ENCODE measurements around the gene SPCS3.

Gene SPCS3

DNA sequence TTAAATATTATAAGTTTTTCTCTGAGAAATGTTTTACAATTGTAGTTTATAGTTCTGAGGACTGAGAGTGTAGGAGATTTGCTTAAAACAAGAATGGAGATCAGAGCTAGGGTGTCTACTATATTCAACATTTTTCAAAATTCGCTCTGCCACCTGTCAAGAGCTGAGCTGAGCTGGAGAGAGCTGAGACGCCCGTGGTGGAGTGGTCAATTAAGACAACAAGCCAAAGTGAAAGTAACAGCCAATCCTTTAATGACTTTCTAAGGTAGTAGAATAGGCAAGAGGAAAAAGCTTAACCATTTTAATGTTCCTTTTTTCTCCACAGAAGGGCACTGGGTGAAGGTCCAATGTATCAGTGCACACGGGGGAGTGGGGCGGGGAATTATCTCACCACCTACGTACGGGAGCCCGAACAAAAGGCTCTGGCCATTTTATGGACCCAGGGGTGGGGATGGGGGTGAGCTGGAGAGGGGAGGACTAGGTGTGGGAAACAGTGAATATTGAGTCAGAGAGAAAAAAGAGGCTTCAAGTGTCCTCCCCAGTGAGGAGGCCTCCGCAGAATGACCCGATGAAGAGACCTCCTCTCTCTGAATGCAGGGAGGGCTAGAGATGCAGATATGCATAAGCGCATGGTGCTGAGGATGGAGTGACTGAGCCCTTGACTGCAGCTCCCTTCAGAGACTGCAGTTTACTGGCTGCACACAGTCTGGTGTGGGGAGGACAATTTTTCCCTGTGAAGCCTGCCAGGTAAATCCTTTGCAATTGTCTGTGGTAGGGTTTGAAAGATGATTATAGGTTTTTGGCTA, 60.8 kb downstream of the SPCS3 start:
- Histone ChIP-seq H3K79me2 (ENCODE audit: insufficient read depth, low read length) (no peaks in the 10 kb centered on the region), H3K36me3 (ENCODE audit: insufficient read depth, low read length) (no peaks in the 10 kb centered on the region), H3K27me3 (ENCODE audit: insufficient read depth, low read length, poor library complexity) (no peaks in the 10 kb centered on the region), H3K27ac (ENCODE audit: low read length) (no peak overlapping the region), H3K4me3 (ENCODE audit: low read depth in 1 of 2, low read length in 2 of 2) (no peak overlapping the region), H4K20me1 (ENCODE audit: insufficient read depth, low read length) (no peaks in the 10 kb centered on the region), H3K4me2 (ENCODE audit: insufficient read depth, low read length) (no peak overlapping the region), H3K9ac (ENCODE audit: low read depth, low read length) (no peak overlapping the region), H3K9me3 (ENCODE audit: insufficient read depth, low read length, severe bottlenecking) (no peaks in the 10 kb centered on the region), H2AFZ (ENCODE audit: low read depth, low read length) (no peak overlapping the region), H3K4me1 (ENCODE audit: insufficient read depth, low read length) (no peaks in the 10 kb centered on the region)
- TF ChIP-seq, protein P1, sequence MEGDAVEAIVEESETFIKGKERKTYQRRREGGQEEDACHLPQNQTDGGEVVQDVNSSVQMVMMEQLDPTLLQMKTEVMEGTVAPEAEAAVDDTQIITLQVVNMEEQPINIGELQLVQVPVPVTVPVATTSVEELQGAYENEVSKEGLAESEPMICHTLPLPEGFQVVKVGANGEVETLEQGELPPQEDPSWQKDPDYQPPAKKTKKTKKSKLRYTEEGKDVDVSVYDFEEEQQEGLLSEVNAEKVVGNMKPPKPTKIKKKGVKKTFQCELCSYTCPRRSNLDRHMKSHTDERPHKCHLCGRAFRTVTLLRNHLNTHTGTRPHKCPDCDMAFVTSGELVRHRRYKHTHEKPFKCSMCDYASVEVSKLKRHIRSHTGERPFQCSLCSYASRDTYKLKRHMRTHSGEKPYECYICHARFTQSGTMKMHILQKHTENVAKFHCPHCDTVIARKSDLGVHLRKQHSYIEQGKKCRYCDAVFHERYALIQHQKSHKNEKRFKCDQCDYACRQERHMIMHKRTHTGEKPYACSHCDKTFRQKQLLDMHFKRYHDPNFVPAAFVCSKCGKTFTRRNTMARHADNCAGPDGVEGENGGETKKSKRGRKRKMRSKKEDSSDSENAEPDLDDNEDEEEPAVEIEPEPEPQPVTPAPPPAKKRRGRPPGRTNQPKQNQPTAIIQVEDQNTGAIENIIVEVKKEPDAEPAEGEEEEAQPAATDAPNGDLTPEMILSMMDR (IDR thresholded peaks at IDR 0.05; ENCODE audit: borderline replicate concordance, extremely low read depth, low read length, poor library complexity, severe bottlenecking) = no peak
- no peak for TF ChIP-seq EZH2 (IDR thresholded peaks at IDR 0.05; ENCODE audit: borderline replicate concordance, low read depth, low read length, severe bottlenecking)
- peak; percentile 71 for ATAC-seq (ENCODE audit: insufficient read depth, low read depth)
- DNase-seq = no peak

Measured in DND-41 (cell line).